Measurements from ENCODE around the gene BAIAP3.

The BAIAP3 gene

DNA sequence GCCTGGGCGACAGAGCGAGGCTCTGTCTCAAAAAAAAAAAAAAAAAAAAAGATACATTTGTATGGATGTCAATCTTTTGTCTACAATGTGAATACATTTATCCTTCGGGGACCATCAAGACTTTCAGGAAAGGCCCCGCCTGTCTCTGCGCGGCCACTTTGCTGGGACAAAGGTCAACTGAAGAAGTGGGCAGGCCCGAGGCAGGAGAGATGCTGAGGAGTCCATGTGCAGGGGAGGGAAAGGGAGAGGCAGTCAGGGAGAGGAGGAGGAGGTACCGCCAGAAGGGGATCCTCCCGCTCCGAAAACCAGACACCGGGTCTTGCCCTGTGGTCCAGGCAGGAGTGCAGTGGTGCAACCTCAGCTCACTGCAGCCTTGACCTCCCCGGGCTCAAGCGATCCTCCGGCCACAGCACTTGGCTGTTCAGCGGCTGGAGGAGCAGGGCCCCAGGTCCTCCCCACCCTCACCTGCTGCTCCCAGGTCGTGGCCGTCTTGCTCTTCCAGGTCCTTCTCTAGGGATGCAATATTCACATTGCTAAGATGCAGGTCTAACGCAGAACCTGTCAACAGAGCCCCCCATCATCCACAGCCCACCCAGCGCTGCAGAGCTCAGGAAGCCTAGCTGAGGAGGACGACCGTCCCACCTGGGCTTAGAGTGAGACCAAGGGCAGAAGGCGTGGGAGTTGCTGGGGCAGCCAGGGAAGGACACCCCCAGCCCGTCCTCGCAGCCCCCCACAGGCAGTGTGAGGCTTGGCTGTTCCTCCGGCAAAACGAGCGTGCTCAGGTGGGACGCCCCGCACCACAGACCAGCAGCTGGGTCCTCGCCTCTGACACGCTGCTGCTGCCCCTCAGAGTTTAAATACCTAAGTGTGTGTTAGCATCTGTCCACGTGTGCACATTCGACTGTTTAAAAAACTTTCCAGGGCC lies 37.9 kb downstream of the BAIAP3 start:
- no peak for FAIRE-seq

DNA sequence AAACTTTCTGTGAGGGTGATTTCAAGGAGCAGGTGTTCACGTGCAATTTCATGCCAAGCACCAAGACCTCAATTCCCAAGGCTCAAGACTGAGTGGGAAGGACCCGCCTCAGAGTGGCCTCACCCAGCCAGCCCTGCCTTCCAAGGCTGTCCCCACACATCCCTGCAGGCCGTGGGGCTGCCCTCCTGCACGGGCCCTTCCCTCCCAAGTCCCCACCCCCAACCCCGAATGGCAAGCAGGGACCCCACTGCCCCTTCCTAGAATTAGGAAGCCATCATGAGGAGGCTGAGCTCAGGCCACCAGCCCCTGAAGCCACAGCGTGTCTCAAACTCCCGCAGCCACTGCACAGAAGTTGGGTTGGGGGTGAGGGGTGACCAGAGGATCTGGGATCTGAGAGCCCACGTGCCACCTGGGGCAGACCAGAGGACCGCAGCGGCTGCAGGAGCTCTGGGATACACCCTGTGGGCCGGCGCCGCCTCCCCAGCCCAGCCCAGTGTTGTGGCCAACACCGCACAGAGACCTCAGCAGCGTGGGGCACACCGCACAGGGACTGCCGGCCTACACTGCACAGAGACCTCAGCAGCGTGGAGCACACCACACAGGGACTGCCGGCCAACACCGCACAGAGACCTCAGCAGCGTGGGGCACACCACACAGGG lies 39.0 kb downstream of the BAIAP3 start:
- FAIRE-seq: no peak

DNA sequence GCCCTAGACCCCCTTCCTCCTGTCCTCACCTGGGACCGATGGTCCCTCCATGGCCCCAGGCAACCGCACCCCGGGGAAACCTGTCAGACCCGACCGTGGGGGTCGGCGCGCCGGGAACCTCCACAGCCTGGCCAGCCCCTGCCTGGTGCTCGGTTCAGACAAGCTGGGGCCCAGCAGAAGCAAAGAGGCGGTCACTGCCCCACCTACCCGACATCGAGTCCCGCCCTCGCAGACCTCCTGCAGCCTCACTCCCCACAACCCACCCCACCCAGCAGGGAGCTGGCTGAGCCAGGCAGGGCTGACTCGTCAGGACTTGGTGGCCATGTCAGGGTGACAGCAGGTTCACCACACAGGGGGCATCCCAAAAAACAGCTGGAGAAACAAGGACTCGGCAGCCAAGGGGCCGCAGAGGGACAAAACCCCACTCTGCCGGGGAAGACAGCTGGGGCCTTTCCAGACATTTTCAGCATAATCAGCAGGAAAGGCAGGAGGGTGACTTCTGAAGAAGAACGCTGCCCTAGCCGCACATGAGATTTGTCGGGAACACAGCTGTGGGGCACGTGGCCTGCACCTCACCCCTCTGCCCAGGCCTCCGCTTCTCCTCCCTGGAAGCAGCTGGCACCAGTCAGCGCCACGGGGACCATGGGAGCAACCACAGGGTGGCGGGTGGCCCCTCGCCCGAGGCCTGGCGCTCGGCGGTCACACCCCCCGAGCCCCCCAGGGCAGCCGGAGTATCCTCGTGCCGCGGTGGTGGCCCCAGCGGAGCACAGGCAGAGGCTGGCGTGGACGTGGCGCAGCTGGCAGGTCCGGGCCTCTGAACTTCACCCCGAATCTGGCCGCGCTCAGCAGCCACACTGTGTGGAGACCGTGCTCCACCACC lies 41.2 kb downstream of the BAIAP3 start:
- no peak for FAIRE-seq

DNA sequence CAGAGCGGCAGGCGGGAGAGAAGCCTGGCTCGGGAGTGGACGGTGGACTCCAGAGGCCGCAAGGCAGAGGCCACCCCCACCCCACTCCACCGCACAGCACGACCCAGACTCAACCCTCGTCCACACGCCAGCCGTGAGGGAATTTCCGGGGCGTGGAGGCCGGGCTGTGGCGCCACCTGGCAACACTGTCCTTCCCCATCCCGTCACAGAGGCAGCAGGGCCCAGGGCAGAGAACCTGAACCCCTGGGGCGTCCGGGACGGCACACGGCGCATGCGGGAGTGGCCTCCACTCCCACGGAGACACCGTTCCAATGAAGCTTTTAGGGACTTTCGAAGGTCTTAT lies 41.8 kb downstream of the BAIAP3 start:
- FAIRE-seq: no peak

DNA sequence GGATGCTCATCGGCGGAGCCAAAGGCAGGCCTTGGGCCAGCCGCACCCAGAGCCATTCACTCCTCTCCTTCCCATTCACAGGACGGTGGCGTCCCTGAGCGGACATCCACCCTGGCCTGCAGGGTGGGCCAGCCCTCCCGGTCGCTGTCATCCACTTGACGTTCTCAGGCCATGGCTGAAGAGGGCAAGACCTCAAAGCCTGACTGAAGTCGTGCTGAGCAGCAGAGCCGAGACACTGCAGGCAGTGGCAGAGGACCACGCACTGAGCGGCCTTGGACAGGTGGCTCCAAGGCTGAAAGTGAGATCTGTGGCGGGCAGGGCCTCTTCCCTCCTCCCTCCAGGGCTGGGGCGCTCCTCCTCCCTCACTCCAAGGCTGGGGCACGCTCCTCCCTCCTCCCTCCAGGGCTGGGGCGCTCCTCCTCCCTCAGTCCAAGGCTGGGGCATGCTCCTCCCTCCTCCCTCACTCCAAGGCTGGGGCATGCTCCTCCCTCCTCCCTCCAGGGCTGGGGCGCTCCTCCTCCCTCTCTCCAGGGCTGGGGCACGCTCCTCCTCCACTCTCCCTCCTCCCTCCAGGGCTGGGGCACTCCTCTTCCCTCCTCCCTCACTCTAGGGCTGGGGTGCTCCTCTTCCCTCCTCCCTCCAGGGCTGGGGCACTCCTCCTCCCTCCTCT lies 42.4 kb downstream of the BAIAP3 start:
- FAIRE-seq: no peak

DNA sequence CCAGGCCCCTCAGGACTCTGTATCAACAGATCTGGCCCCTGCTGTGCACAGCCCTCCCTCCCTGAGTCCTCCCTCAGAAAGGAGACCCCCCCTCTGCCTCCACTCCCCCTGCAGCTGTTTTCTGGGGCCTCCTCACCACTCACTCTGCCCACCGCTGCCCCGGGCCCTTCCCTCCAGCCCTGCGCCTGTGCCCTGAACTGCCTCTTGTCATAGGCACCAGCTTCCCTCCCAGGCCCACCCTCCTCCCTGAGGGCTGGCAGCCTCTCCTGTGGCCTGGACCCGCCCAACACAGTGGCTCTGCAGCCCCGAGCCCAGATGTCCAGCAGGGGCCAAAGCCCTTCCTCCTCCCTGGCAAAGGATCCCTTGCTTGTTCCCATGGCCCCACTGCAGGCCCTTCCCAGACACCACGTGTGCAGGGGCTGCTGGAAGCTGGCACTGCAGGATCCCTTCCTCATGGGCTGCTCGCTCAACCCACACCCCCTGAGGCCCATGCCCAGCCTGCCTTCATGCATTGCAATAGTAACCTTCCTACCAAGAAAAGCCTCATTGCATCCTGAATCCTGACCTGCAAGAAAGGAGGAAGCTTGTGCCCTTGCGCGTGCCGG lies 44.1 kb downstream of the BAIAP3 start:
- no peak for FAIRE-seq

DNA sequence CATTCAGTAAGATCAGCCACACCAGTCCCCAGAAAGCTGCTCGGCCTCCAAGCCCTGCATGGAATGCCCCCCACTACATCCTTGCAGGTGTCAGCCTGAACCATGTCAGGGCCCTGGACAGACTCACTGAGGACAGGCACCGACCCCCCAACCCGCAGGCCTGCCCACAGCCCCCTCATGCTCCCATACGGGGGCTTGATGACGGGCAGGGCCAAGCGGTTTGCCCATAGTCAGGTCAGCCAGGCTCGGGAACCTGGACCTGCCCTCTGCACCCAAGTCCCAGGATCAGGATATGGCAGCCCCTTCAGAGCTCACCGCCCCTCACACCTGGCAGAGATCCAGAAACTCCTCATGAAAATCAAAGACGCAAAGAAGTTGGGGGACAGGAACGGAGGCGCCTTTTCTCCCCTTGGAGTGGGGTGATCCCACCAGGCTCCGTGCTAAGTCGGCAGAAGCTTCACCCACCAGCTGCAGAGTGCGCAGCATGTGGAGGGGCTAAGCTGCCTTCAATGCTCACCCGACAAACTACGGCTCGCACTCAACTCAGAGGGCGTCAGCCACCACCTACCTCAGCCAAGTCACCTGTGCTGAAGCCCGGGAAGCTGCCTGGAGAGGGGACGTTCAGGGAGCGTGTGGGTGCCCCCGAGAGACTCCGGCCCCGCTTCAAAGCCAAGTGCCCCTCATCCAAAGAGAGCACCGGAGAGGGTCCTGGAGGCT lies 44.8 kb downstream of the BAIAP3 start:
- no peak for FAIRE-seq

DNA sequence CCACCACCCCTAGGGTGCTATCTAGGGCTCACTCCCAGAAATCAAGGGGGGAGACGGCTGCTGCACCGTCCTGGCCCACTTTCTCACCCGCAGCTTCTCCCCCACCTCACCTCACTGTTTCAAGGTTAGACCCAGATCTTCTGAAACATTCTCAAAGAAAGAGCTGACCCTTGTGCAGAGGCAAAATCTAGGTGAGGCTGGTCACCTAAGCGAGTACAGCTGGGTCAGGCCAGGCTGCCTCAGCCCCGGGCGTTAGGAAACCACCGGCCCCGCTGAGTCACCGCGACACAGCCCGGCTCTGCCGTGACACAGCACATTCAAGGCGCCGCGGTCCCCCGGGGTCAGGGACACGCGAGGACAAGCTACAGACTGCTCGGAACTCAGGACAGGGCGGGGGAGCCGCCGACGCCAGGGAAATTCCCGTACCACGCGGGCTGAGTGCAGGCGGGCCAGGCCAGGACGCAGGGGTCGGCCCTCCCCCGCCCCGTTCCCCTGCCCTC lies 45.4 kb downstream of the BAIAP3 start:
- no peak for FAIRE-seq

DNA sequence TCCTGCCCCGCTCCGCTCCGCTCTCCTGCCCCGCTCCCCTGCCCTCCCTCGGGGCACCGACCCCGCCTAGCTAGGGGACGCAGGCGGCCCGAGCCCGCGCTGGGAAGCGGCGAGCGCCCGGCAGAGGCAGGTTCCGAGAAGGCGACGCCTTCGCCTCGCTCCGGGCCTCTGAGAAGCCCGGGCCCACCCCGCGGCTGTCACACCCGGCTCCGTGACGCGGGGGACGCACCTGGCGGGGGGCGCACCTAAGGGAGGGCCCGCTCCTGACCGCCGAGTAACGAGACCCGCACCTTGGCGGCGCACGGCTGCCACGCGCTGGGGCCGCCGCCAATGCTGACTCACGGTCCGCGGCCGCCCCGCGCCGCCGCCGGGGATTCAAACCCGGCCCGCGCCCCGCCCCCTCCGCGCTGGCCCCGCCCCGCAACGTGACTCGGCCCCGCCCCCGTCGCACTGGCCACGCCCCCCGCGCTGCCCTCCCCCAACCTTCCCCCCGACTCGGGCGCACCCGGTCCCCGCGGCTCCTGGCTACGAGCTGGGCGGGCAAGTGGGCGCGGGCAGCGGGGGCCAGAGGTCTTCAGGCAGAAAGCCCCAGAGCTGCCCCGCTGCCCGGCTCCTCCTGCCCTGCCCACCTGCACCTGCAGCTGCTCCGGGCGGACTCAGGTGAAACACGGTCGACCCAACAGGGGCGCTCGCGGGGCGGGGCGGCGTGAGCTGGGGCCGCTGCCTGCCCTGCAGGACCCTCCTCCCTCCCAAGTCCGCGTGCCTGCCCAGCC lies 46.0 kb downstream of the BAIAP3 start:
- no peak for FAIRE-seq

DNA sequence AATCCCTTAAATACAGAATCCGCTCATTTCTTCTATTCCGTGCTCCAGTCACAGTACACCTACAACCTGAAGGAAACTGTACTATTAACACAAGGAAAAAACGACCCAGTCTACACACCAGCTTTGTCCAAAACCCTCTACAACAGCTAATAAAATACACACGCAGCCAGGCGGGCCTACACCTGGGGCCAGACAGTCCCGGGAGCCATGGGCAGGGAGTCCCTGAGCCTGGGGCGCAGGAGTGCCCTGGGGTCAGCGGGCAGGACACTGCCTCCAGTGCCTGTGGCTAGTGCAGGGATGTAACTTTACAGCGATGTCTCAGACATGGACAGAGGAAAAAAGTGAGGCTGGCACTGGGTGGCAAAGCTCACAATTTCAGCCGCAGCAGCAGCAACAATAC lies 46.8 kb downstream of the BAIAP3 start:
- no peak for FAIRE-seq

DNA sequence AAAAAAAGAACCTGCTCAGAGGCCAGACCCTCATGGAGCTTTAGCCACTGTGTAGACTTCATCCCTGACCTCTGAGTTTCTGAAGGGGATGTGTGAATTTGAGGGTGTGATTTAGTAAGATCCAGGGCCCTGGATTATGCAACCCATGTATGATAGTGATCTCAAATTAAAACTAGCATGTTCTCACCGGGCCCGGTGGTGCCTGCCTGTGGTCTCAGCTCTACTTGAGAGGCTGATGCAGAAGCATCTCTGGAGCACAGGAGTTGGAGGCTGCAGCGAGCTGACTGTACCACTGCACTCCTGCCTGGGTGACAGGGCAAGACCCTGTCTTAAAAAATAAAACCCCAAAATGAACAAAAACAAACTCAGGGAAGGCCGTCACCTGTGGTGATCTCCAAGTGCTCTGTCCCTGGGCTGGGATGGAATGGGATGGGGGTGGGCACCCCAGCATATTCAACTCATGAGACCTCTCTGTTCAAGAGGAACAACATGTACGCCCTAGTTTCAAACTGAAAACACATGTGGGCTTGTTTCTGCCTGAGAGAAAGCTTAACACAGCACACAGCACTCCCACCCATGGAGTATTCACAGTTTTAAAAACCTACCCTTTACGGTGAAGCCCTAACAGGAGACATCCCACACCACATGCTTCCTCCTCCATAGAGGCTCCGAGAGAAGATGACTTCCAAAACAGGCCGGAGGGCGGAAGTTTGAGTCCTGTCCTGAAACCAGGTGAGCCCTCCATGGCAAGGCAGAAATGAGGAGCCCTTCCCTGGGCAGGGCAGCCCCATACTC lies 48.4 kb downstream of the BAIAP3 start:
- FAIRE-seq: no peak

DNA sequence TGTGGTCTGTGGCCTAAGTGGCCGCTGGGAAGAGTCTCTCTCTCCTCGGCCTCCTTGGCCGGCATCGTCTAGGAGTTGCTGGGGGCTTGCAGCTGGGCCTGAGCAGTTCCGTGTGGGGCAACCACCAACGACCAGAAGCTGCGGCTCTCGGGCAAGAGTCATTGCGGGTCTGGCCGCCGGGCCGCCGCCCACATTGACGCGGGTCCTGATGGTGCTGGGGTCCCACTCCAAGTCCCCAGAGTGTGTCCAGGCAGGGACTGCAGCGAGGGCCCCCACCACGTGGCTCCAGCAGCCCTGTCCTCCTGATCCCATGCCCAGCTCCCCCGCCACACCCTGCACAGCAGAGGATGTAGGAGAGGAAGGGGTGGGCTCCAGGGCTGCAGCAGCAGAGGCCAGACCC lies 50.1 kb downstream of the BAIAP3 start:
- FAIRE-seq: no peak

DNA sequence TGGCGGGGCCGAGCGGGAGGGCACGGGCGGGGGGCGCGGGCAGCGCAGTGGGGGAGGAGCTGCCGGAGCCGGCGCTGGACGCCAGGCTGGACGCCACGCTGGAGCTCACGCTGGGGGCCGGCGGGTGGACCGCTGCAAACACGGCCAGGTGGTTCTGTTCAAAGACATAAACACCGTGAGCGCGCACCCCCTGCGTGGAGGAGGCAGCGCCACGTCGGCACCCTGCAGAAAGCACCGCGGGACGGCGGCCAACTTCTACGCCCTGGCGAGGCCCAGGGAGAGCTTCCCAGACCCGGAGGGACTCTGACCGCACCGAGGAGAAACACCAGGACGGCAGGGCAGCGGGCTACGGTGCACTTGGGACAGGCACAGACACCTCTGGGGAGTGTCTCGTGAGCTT lies 51.8 kb downstream of the BAIAP3 start:
- FAIRE-seq: no peak

DNA sequence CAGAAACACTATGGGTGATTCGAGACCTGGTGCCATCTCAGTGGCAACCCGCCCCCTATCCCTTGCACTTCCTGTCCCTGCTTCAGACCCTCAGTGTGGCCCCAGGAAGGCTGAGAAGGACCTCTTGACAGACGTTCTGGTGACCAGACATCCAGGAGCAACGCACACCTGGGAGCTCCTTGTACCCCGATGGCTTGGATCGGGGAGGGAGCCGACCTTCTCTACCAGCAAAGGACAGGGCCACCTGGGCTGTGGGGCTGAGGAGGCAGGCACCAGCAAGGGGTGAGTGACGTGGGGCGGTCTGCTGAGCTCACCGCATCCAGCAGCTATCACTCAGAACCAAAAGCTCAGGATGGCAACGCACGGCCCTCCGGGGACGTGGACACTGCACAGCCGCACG lies 53.9 kb downstream of the BAIAP3 start:
- FAIRE-seq: no peak

DNA sequence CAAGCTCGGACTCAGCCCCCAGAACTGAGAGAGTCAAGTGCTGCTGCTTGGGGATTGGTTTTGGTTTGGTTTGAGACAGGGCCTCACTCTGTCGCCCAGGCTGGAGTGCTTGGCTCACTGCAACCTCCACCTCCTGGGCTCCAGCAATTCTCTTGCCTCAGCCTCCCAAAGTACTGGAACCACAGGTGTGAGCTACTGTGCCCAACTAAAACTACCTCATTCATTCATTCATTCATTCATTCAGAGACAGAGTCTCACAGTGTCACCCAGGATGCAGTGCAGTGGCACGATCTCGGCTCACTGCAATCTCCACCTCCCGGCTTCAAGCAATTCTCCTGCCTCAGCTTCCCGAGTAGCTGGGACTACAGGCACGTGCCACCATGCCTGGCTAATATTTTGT lies 56.3 kb downstream of the BAIAP3 start:
- no peak for FAIRE-seq

DNA sequence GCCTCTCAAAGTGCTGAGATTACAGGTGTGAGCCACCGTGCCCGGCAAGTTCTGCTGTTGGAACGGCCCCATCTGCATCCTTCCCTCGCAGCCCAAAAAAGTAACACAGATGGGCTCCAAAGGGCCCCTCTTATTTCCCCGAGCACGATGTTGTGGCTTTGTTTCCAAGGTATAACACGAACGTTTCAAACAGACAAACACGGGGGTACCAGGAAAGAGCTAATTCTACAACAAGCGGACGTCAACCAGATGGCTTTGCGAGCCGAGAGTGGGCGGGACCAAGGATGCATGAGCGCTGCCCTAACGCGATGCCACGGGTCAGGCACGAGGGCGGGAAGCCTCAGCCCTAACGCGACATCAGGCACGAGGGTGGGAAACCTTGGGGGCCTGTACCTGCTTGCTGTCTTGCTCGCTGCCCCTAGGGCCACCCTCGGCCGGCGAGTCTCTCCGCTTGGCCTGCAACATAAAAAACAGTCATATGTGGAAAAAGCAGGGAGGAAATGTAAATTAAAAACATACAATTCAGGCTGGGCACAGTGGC lies 56.9 kb downstream of the BAIAP3 start:
- no peak for FAIRE-seq

DNA sequence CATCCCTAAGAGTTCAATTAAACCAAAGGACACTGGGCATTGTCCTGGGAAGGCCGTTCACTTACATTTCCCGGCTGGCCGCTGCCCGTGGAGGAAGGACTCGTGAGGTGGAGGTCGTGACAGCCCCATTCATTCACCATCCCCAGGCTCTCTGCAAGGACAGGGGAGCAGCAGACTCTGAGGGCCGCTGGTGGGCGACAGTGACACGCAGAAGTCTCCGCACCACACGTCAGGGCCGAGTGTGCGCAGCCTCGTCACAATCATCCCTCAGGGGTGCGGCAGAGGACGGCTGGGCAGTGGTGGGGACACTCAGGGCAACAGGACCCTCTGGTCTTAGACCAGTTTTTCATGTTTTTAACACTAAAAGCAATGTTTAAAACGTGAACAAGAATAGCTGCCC lies 59.4 kb downstream of the BAIAP3 start:
- no peak for FAIRE-seq

DNA sequence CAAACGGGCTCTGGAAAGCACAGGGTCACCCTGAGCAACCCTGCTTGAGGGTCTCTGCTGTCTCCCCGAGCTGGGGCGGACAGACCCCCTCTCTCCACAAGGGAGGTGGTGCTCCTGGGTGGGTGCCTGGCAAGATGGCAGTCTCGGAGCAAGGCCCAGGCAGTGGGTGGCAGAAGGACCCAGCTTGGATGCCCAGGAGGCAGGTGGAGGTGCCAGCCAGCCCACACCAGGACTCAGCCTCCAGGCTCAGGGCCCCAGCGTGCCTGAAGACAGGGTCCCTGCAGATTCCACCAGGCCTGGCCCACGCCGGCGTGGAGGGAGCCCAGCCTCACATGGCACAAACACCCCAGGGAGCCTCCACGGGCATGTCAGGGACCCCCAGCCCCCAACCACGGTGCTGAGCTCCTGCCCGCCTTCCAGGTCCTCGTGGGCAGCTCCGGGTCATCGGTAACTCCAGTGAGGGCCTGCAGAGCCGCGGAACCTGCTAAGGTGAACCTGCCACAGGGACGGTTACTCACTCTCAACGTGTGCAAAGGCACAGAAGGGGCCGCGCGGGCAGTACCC lies 60.2 kb downstream of the BAIAP3 start:
- no peak for FAIRE-seq

DNA sequence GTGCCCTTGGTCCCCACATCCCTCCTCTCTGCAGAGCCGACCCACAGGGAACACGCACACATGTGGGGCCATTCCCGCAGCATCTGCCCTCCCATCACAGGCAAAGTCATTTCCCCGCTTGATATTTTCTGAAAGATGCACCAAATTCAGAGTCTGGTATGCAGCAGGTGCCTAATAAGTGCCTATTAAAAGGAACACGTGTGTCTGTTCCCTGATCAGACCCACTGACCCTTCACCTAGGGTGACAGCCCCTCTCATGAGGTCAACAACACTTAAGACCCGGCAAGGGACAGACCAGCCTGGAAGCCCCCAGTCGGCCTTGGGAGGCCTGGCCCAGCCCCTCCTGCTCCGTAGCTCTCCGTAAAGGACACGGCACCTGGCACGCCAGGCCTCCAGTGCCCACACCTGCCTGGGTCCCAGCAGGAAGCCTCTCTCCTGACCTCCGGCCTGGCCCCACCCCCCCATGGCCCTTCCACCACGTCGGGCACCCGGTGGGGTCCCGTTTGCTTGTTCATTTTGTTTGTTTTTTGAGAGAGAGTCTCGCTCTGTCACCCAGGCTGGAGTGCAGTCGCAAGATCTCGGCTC lies 61.0 kb downstream of the BAIAP3 start:
- FAIRE-seq: no peak
